Endothelial cell of umbilical vein (primary cell): ENCODE results near the gene FBXO48. TPM values are rescaled to one million over a fixed set of nuclear protein-coding genes. Genes with fewer than 3 reads are reported as not detected.

Experiments used
- BruUV-seq: library from RNA; stranded (reverse); fragments of 400-500 nt; replicated peaks from 2 replicates; lab custom pipeline; 2021; lab: Mats Ljungman, UMichigan
- CTCF ChIA-PET: fragments of 300-600, 350-600 bp; sonication (Branson Sonifier 250); formaldehyde crosslinking; loops from one replicate; lab custom pipeline; 2021; ENCODE audit warnings: antibody characterized with exemption, inconsistent platforms; lab: Charles Lee
- POLR2A ChIA-PET: fragments of 300-600, 350-600 bp; sonication (Branson Sonifier 250); formaldehyde crosslinking; loops from one replicate; lab custom pipeline; 2021; ENCODE audit warnings: antibody characterized with exemption, inconsistent platforms; lab: Charles Lee
- DNase-seq: peaks from one replicate; pipeline ENCODE4 v3.0.0-alpha.2; 2011; ENCODE audit warnings: low read depth, low spot score
- FAIRE-seq: peaks from 2 replicates; lab custom pipeline; 2011; peaks lifted over from hg19 to GRCh38; lab: Jason Lieb, UNC
- H2AFZ ChIP-seq: 2 replicates; pipeline ENCODE4 v1.6.0; 2012; ENCODE audit warnings: low read depth, low read length, control low read depth, inconsistent platforms
- H3K27ac ChIP-seq: 2 replicates; pipeline ENCODE4 v1.5.1; 2011; ENCODE audit warnings: low read depth, mild to moderate bottlenecking, control low read depth, low read length, moderate library complexity; ENCODE audit not compliant: insufficient read depth
- H3K27me3 ChIP-seq, 2 experiments: 2 replicates each; pipeline versions ENCODE4 v1.6.0 to v1.6.1; 2011; ENCODE audit warnings: low read length in 2 of 2, mixed read lengths in 1 of 2; ENCODE audit not compliant: control insufficient read depth in 2 of 2, insufficient read depth in 2 of 2
- H3K36me3 ChIP-seq, 2 experiments: 2 replicates in 1 of 2; 3 replicates in 1 of 2; pipeline ENCODE4 v1.5.1; 2011; ENCODE audit warnings: low read length in 2 of 2, mild to moderate bottlenecking in 1 of 2, moderate library complexity in 1 of 2; ENCODE audit not compliant: control insufficient read depth in 2 of 2, insufficient read depth in 2 of 2; ENCODE audit errors: extremely low read depth in 1 of 2
- H3K4me1 ChIP-seq: 3 replicates; pipeline ENCODE4 v1.5.1; 2011; ENCODE audit warnings: mild to moderate bottlenecking, low read length; ENCODE audit not compliant: control insufficient read depth, insufficient read depth; ENCODE audit errors: extremely low read depth
- H3K4me2 ChIP-seq: 2 replicates; pipeline ENCODE4 v1.6.1; 2011; ENCODE audit warnings: low read length, control low read depth, mixed read lengths; ENCODE audit not compliant: insufficient read depth
- H3K4me3 ChIP-seq, 3 experiments: fragments of 200-600 bp in 1 of 3; sonication (generic), shearing (Covaris generic) in 1 of 3; replicated peaks in 1 of 3; 2 replicates each; pipeline ENCODE4 v1.5.1; 2011 to 2016; ENCODE audit warnings: control low read depth in 3 of 3, low read length in 3 of 3, mild to moderate bottlenecking in 2 of 3, inconsistent platforms in 1 of 3, low read depth in 1 of 3, moderate library complexity in 1 of 3; ENCODE audit not compliant: insufficient read depth in 1 of 3
- H3K79me2 ChIP-seq: 2 replicates; pipeline ENCODE4 v1.6.0; 2012; ENCODE audit warnings: low read length, inconsistent platforms; ENCODE audit not compliant: control insufficient read depth, insufficient read depth
- H3K9ac ChIP-seq: replicated peaks from 2 replicates; pipeline ENCODE3; 2011; ENCODE audit warnings: low read length, control low read depth; ENCODE audit not compliant: insufficient read depth; ENCODE audit errors: extremely low read depth
- H3K9me1 ChIP-seq: replicated peaks from 3 replicates; pipeline ENCODE4 v1.6.0; 2011; ENCODE audit warnings: mild to moderate bottlenecking, low read length; ENCODE audit not compliant: control insufficient read depth, insufficient read depth; ENCODE audit errors: extremely low read depth
- H3K9me3 ChIP-seq: replicated peaks from 2 replicates; pipeline ENCODE4 v1.5.1; 2012; ENCODE audit warnings: low read length, inconsistent platforms; ENCODE audit not compliant: control insufficient read depth, insufficient read depth
- H4K20me1 ChIP-seq: replicated peaks from 2 replicates; pipeline ENCODE3; 2011; ENCODE audit warnings: mild to moderate bottlenecking, low read length; ENCODE audit not compliant: control insufficient read depth, insufficient read depth; ENCODE audit errors: extremely low read depth
- EZH2 ChIP-seq: IDR thresholded peaks from 2 replicates; pipeline ENCODE4 v1.6.1; 2012; ENCODE audit warnings: borderline replicate concordance, low read depth, mild to moderate bottlenecking, moderate library complexity, low read length, inconsistent platforms; ENCODE audit not compliant: severe bottlenecking
- FOS ChIP-seq: IDR thresholded peaks from 2 replicates; pipeline ENCODE4 v1.6.1; 2011; ENCODE audit warnings: mild to moderate bottlenecking, low read length, moderate library complexity, borderline replicate concordance; ENCODE audit not compliant: insufficient read depth
- JUN ChIP-seq: IDR thresholded peaks from 2 replicates; pipeline ENCODE4 v1.6.1; 2011; ENCODE audit warnings: borderline replicate concordance, low read depth; ENCODE audit not compliant: insufficient read length, insufficient read depth
- MYC ChIP-seq: IDR thresholded peaks from one replicate; pipeline ENCODE4 v1.6.1; 2011; ENCODE audit warnings: mild to moderate bottlenecking, low read depth, low read length
- dilution Hi-C: fragments of 300-500 bp; cut with MboI; formaldehyde crosslinking; loops from one replicate; pipeline ENCODE4 v1.15.0; 2019; ENCODE audit warnings: low sequenced_read_pairs; ENCODE audit not compliant: extremely low pct_ligation_motif_present
- intact Hi-C: fragments of 100-400 bp; cut with micrococcal nuclease; formaldehyde crosslinking; loops from one replicate; pipeline ENCODE4 v1.10.0; 2022
- polyA plus RNA-seq, 4 experiments: library from polyadenylated mRNA; depleted of rRNA in 3 of 4; stranded (reverse) in 3 of 4; unstranded in 1 of 4; fragments of >200 nt; gene quantifications; 2 replicates each; pipeline versions ENCODE4 v1.2.1 to v1.2.3, GENCODE V29; 2011 to 2012; ENCODE audit warnings: missing spikeins in 1 of 4
- total RNA-seq: library from RNA; stranded (reverse); gene quantifications from 2 replicates; pipeline ENCODE4 v1.2.3, GENCODE V29; 2021
- TF ChIP-seq, protein P1 (sequence below), 2 donors: IDR thresholded peaks; 1 replicate in 1 of 2; 2 replicates in 1 of 2; pipeline ENCODE4 v1.5.1; 2011; ENCODE audit warnings: low read length in 2 of 2, mild to moderate bottlenecking in 2 of 2, moderate library complexity in 2 of 2, control low read depth in 1 of 2, inconsistent platforms in 1 of 2, low read depth in 1 of 2; ENCODE audit not compliant: insufficient read depth in 1 of 2; ENCODE audit errors: extremely low read depth in 1 of 2
- TF ChIP-seq, protein P2 (sequence below): IDR thresholded peaks from 2 replicates; pipeline ENCODE4 v1.6.1; 2011; ENCODE audit not compliant: insufficient read depth, insufficient read length

Gene FBXO48
- total and polyA plus RNA-seq, 2 donors (not counting 3 experiments of a cell fraction or from before 2014, with no cell fraction given) = 0.46 to 0.73 TPM

- H3K4me2 ChIP-seq = no peak overlapping the region
- POLR2A ChIA-PET = no interaction called here
- H3K4me1 ChIP-seq = no peaks in the 10 kb centered on the region
- FAIRE-seq (no peak), DNase-seq (no peak)
- no peaks in the 10 kb centered on the region for H3K36me3 ChIP-seq
- no peak overlapping the region for H3K9ac ChIP-seq
- H4K20me1 ChIP-seq = no peaks in the 10 kb centered on the region
- H3K4me3 ChIP-seq = no peak overlapping the region
- TF ChIP-seq MYC (no peak), FOS (no peak), EZH2 (no peak), JUN (no peak)
- TF ChIP-seq, protein P1, sequence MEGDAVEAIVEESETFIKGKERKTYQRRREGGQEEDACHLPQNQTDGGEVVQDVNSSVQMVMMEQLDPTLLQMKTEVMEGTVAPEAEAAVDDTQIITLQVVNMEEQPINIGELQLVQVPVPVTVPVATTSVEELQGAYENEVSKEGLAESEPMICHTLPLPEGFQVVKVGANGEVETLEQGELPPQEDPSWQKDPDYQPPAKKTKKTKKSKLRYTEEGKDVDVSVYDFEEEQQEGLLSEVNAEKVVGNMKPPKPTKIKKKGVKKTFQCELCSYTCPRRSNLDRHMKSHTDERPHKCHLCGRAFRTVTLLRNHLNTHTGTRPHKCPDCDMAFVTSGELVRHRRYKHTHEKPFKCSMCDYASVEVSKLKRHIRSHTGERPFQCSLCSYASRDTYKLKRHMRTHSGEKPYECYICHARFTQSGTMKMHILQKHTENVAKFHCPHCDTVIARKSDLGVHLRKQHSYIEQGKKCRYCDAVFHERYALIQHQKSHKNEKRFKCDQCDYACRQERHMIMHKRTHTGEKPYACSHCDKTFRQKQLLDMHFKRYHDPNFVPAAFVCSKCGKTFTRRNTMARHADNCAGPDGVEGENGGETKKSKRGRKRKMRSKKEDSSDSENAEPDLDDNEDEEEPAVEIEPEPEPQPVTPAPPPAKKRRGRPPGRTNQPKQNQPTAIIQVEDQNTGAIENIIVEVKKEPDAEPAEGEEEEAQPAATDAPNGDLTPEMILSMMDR (IDR thresholded peaks at IDR 0.05; ENCODE audit: extremely low read depth in 1 of 2, insufficient read depth in 1 of 2, low read depth in 1 of 2, low read length in 2 of 2) = no peak
- TF ChIP-seq, protein P2, sequence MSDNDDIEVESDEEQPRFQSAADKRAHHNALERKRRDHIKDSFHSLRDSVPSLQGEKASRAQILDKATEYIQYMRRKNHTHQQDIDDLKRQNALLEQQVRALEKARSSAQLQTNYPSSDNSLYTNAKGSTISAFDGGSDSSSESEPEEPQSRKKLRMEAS = no peak
- CTCF ChIA-PET = interaction anchor here (1.0 to 1.5 kb wide), 4 partner anchors 13 to 95 kb away, joined by 3 to 7 read pairs (median 4); no protein-coding TSS in a partner anchor
- H2AFZ ChIP-seq = no peak overlapping the region
- intact Hi-C loops (no loop called here), dilution Hi-C loops (no loop called here)
- no peaks in the 10 kb centered on the region for H3K79me2 ChIP-seq
- no peaks in the 10 kb centered on the region for H3K27me3 ChIP-seq
- BruUV-seq = no TSS peak
- no peaks in the 10 kb centered on the region for H3K9me3 ChIP-seq
- H3K27ac ChIP-seq = no peak overlapping the region
- no peaks in the 10 kb centered on the region for H3K9me1 ChIP-seq
Measured at GRCh38 chr2:68500649-68501048, 33.6 kb upstream of the FBXO48 start.
